MV-4-11 (cell line): ENCODE results near the gene STAT6.
A peak's percentile ranks its signal among the peaks of the same experiment; 100 is the strongest.

Experiments used
- DNase-seq: peaks from one replicate; lab custom pipeline; 2025; lab: John Stamatoyannopoulos, UW

Gene STAT6

DNA sequence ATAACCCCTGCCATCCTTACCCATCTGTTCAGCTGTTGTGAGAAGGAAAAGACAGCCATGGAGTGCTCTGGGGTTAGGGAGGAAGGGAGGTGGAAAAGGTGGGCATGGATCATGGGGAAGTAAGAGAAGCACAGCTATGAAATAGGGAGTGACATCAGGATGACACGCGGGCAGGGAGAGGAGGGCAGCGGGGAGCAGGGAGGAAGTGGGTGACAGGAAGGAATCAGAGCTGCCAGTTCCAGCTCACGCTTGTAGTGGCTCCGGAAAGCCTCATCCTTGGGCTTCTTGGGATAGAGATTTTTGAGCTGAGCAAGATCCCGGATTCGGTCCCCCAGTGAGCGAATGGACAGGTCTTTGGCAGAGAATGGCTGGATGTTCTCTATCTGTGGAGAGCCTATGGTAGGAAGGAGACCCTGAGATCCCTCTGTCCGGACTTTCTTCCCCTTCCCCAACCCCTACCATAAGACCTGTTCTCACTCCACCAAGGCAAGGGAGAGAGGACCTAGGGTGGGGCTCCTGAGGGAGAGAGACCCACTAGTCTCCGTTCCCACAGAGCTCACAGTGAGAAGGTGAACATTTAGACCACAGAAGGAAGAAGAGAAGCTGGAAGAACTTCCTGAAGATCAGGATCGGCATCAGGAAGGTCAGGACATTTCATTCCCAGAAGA is 12.0 kb downstream of the STAT6 start:
- DNase-seq, result no peak

DNA sequence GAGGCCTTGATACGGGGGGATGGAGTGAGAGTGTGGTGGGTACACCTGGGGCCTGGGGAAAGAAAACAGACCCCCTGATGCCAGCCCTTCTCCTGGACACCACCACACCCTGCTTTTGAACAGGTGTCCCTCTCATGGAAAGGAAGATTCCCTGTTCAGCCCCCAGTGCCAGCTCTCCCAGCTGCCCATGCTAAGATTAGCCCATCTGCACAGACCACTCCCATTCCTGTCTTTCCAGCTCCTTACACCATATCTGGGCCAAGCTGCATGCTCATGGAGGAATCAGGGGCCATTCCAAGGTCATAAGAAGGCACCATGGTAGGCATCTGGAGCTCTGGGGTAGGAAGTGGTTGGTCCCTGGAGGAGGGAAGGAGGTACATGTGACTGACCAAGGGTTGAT is 12.6 kb downstream of the STAT6 start:
- DNase-seq, result no peak

DNA sequence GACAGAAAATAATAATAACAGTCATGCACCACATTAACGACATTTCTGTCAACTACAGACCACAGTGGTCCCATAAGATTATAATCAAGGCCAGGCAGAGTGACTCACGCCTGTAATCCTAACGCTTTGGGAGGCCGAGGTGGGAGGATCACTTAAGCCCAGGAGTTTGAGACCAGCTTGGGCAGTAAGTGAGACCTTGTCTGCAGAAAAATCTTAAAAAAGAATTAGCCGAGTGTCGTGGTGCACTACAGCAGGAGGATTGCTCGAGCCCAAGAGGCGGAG is 13.7 kb downstream of the STAT6 start:
- DNase-seq, result no peak

DNA sequence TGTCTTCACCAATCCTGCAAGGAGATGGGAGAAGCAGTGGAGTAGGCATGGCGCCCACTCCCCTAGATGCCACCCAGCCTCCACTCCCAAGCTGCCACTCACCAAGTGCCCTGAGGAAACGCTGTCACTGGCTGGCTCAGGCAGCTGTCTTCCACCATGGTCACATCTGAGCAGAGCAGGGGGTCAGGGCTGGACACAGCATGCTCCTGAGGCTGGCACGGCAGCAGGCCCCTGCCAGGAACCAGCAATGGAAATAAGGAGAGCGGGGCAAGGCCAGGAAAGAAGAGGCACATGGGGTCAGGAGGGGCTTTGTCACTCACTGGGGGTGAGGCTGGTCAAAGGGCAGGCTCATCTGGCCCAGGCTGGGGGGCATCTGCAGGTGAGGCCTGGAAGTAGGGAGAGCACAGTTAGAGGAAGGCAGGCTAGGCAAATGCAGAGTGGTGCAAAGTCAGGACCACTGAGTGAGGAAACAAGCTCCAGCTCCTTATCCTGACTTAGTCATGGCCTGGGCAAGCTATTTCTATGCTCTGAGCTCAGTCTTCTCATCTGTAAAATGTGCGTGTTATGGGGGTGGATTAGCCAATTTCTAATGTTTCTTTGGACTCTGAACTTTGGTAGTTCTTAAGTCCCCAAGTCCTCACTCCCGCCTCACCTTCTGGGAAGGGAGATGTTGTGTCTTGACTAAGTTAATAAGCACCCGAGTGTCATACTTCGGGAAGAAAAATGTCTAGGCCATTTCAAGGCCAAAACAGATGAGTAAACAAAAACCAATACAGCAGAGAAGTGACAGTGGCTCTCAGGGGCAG is 14.2 kb downstream of the STAT6 start:
- DNase-seq, result no peak

DNA sequence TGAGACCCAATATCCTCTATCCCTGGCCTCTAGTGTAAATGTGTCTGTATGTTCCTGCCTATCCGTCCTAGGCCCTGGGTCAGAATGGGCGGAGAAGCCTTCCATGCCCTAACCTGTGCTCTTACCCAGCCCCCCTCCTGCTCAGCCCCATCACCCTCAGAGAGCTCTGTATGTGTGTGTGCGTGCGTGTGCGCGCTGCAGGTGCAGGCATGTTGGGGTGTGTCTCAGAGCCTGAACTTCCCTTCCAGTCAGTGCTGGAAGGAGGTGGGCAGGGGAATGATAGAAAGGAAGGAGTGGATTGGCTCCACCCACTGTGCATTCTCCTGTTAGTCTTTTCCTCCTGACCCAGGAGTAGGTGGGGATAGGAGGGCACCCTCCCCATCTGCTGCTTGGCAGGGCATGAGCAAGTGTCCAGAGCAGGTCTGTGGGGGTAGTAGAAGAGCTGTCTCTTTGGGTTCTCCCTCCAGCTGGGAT is 15.0 kb downstream of the STAT6 start:
- DNase-seq, result no peak

DNA sequence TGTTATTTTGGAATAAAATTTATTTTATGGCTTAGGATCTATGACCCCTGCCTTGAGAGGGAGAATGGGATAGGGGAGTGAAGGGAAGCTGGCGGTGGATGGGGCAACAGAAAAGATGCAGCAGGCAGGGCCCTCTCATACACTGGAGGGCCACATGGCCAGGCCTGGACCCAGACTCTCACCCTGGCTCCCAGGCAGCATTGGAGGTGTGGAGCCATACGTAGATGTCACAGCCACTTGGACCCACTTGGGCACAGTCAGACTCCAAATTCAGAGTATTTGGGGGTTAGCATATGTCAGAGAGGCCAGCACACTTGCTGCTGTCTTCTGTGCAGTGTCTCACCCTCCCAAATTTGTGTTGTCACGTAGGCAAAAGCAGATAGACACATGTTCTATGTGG is 15.7 kb downstream of the STAT6 start:
- no peak for DNase-seq

DNA sequence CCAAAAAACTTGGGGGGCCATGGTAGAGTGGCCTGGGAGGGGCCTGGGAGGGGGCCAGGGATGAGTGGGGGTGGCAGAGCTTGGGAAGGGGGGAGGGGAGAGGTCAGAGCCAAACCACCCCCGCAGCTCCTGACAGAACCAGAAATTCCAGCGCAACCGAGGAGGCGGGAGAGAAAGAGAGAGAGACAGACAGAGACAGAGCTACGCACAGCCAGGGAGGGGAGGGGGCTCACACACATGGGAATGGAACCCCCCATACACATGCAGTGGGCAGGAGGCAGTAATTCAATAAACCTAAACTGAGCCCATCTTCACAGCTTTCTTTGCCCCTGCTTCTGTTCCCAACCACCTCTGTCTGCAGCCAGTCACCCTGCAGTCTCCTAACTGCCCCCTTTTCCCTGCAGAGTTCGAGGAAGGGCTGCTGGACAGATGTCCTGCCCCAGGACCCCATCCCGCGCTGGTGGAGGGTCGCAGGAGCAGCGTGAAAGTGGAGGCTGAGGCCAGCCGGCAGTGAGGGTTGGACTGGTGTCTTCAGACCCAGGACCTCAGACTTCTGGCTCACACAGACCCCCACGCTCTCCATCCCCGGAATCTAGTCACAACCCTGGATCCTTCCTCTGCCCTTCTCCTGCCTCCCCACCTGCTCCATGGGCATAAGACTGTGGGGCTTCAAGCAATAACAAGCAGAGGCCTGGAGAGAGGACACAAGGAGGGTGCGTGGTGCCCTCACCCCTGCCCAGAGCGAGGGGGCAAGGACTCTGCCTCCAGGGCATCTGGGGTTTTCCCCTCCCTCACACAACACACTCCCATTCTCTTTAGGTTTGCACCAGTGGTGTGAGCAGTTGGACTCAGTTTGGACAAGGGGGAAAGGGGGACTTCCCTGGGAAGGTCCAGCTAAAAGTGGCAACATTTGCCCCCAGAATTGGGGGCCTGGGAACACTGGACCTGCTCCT is 16.7 kb downstream of the STAT6 start:
- no peak for DNase-seq

DNA sequence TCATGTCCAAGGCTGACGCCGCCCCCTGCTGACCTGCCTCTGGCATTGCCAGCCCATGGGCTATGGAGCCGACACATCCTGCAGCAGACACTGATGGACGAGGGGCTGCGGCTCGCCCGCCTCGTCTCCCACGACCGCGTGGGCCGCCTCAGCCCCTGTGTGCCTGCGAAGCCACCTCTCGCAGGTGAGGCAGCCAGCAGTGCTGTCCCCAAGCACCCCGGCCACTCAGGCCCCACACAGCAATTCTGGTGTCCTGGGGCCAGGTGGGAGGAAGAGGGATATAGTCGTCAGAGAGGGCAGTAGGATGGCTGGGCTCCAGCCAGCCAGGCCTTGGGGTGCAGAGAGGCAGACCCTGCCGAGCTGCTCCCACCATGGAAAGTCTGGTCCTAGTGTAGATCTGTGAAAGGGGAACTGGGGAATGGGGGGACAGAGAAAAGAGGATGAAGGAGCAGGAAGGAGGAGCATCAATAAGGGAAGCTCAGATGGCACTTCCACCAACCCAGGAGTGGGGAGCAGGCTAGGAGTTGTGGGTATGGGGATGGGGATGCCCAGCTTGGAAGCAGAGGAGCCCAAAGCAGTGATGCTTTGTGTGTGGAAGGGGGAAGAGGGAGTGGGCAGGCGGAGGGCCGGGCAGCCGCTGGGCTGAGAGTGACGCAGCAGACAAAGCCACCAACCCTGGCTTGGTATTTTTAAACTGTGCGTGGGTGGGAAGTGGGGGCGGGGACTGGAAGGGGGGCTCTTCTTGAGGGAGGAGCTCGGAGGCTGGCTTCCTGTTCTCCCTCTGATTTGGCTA is 17.6 kb downstream of the STAT6 start:
- peak; percentile 33 for DNase-seq

DNA sequence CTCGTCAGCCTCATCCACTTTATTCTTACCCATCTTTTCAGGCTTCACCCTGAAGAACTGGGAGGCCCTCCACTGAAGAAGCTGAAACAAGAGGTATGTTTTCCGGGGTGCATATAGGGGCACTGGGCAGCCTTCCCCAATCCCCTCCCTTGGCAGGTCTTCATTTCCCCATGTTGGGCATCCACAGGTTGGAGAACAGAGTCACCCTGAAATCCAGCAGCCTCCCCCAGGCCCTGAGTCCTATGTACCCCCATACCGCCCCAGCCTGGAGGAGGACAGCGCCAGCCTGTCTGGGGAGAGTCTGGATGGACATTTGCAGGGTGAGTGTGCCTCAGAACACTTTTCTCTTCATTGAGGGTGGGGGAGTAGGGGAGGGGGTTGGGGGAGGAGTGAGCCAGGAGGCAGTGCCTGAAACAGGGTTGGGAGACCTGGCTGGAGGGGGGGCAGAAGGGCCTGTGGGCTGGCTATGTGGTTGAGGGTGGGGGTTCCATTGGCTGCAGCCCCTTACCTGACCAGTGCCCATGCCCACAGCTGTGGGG is 18.2 kb downstream of the STAT6 start:
- DNase-seq, result no peak

DNA sequence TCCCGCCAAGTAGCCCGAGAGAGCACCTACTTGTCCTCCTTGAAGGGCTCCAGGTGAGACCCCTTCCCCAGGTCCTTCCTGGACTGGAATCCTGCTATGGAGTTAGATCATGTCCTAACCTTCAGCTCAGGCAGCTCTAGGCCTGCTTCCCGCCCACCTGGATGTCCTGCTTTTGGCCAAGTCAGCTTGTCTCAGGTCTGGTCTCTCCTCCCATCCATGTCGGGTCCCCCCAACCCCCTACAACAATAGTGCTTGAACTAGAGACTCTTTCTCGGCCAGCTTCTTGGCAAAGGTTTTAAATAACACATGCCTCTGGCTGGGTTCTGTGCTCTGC is 18.7 kb downstream of the STAT6 start:
- DNase-seq, result no peak

DNA sequence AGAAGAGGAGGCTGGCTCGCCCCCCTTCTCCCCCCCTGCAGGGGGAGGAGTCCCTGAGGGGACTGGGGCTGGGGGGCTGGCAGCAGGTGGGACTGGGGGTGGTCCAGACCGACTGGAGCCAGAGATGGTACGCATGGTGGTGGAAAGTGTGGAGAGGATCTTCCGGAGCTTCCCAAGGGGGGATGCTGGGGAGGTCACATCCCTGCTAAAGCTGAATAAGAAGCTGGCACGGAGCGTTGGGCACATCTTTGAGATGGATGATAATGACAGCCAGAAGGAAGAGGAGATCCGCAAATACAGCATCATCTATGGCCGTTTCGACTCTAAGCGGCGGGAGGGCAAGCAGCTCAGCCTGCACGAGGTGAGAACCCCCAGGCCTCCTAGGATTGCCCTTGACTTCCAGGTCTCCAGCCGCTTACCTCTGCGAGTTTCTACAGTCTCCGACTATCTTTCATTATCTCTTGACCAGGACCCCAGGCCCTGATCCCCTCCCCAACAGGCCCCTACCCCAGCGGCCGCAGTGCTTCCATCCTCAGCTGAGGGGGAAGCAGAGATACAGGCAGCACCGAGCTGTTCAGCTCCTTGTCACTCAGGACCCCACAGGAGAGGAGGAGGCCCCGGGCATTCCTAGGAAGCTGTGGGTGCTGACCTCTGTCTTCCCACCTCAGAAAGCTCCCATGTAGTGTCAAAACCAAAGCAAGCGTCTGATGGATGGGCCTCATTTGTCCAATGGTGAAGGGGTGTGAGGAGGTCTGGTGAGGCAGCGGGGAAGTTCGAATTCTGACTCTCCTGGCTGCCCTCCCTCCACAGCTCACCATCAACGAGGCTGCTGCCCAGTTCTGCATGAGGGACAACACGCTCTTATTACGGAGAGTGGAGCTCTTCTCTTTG is 19.3 kb downstream of the STAT6 start:
- DNase-seq, result no peak

DNA sequence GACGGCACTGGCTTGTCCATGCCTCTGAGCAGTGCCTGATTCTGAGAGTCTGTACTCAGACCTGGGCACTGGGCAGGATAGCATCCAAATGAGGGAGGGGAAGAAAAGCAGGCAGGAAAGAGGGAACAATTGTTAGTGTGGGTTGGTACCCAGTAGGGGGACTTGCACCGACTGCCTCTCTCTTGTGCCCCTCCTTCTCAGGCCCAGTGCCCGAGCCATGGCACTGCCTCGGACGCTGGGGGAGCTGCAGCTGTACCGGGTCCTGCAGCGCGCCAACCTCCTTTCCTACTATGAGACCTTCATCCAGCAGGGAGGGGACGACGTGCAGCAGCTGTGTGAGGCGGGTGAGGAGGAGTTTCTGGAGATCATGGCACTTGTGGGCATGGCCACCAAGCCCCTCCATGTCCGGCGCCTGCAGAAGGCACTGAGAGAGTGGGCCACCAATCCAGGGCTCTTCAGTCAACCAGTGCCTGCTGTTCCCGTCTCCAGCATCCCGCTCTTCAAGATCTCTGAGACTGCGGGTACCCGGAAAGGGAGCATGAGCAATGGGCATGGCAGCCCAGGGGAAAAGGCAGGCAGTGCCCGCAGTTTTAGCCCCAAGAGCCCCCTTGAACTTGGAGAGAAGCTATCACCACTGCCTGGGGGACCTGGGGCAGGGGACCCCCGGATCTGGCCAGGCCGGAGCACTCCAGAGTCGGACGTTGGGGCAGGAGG is 20.1 kb downstream of the STAT6 start:
- no peak for DNase-seq

DNA sequence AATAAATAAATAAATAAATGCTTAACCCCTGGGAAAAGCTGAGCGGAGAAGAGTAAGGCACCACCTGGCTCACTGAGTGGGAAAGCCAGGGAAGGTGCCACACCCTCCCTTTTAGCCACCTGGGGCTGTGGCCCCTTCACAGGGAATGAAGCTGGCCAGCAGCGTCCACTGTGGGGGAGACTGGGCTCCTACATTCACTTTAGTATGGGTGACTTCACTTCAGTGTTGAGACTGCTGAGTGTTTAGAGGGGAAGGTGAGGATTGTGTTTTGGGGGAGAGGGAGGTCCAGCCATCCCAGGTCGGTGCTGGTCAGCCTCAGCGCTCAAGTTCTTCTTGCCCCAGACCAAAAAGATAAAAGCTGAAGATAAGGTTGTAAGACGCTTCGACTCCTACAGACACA is 20.7 kb downstream of the STAT6 start:
- DNase-seq, result no peak

DNA sequence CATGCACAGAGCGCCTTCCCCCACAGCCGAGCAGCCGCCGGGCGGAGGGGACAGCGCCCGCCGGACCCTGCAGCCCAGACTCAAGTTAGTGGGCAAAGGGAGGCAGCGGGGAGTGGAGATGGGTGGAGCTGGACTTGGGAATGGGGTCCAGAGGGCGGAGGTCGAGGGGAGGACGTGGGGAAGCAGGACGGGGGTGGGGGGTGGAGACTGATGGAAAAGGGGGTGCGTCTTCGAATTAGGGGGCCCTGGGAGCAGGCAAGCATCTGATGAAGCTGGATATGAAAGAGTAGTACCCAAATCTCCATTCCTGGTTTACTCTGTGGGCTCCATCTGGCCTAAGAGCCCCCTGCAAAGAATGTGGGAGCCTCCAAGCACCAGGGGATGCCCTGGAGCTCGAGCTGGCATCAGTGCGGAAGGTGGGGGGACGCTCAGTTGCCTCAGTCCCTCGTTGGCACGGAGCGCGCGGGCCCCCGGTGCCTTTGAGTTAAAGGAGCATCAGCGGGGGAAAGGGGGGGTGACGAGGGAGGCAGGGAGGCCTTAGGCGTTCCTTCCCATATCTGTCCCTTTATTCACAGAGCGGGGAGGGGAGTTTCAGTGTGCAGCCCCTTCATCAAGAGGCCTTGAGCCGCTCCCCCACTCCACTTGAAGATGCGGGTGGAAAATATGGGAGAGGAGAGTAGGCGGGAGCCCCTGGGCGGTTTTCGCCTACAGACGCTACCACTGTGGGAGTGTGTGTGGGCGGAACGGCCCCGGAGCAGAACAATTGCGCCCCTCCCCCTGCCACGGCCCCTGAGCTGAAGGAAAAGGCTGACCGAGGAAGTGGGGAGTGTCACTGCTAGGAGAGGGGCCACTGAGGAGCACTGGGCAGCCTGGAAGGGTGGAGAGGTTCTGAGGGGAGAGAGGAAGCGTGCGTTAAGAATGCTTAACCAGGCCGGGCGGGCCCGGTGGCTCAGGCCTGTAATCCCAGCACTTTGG is 21.6 kb downstream of the STAT6 start:
- DNase-seq, result peak; percentile 64

DNA sequence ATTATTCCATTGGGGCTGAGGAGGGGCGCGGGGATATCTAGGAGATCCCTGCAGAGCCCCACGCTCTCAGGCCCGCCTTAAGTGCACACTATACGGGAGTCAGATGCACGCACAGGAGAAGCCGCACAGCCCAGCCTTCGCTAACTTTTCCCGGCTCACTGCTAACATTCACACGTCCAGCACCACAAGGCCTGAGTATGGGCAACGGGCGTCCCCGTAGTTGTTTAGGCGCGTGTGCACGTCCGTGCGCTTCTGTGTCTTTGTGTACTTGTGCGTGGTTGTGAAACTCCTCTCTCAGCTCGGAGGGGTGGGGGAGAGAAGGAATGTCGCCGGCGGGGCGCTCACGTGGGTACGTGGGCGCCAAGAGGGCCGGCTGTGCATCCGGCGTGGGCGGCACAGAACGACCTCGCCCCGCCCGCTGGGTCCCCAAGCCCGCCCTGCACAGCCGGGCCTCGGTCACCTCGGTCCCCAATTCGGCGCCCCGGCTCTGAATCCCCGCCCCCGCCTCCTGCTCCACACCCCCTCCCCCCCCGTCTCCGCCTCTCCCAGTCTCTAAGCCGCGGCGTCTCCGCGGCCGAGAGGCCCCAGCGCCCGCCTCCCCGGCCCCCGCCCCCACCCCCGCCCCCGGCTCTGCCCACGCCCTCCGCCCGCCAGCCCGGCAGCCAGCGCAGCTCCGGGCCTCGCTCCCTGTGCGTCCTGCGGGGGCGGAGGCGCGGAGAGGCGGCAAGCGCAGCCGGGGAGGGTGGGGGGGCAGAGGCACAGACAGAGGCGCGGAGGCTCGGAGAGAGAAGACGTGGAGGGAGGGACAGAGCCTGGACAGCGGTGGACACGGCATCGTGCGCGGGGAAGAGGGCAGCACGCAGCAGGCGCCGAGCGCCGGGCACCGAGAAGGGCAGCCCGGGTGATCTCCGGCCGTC is 22.6 kb downstream of the STAT6 start, which contains the start of gene NAB2:
NAB2 (plus strand) TSS at position 761 of the 917 bp plus-strand sequence. CDS start 158 bp downstream, outside the sequence.
- peak; percentile 96 for DNase-seq

DNA sequence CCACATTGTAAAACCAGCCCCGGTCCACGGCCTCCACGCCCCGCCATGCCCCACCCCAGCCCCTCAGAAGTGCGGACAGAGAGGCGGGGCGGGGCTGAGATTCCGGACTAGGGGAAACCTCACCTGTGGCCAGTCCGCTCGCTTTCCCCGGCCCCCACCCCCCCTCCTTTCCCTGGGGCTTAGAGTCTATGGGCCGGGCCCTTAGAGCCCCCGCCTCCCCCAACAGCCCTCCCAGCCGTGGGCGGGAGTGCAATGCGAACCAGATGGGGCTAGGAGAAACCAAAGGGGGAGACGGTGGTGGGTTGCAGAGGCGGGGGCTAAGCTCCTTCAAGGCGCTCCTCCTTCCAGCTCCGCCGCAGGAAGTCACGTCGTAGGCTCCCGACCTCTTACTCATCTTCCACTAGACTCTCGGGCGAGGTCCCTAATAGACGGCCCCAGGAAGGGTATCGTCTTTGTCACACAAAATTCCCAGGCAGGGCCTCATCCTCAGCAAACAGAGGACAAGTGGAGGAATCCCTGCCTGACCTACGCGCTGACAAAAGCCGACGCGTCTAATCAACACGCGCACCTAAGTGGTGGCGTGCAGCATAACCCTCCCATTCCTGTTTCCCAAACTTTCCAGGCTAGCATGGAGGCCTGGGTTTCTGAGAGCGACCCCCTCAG is 23.3 kb downstream of the STAT6 start:
- DNase-seq, result peak; percentile 77
